HepG2 (cell line): ENCODE data around the gene TNKS1BP1. TPM values are rescaled to one million over a fixed set of nuclear protein-coding genes. Genes with fewer than 3 reads are reported as not detected.

Experiments used
- AHDC1 ChIP-seq: sonication (generic); formaldehyde crosslinking; IDR thresholded peaks from 2 replicates; pipeline ENCODE4 v1.5.1; 2020; ENCODE audit warnings: mild to moderate bottlenecking, missing genetic modification reagents, borderline replicate concordance
- BATF2 ChIP-seq: sonication (generic); formaldehyde crosslinking; IDR thresholded peaks from 2 replicates; pipeline ENCODE4 v1.8.0; 2022; ENCODE audit warnings: mild to moderate bottlenecking, missing genetic modification reagents, moderate library complexity
- DMTF1 ChIP-seq: sonication (generic); formaldehyde crosslinking; IDR thresholded peaks from 2 replicates; pipeline ENCODE4 v1.4.0; 2020; ENCODE audit warnings: mild to moderate bottlenecking, missing genetic modification reagents
- FOXA3 ChIP-seq: IDR thresholded peaks from 2 replicates; pipeline ENCODE4 v1.6.1; 2016; ENCODE audit warnings: missing genetic modification reagents, missing compliant biosample characterization
- GATAD1 ChIP-seq: IDR thresholded peaks from 2 replicates; pipeline ENCODE4 v1.6.1; 2016; ENCODE audit warnings: missing genetic modification reagents, missing compliant biosample characterization
- KAT8 ChIP-seq: IDR thresholded peaks from 2 replicates; pipeline ENCODE4 v1.6.1; 2016; ENCODE audit warnings: missing genetic modification reagents, missing compliant biosample characterization
- KLF6 ChIP-seq: IDR thresholded peaks from 2 replicates; pipeline ENCODE4 v1.8.0; 2016; ENCODE audit warnings: missing biosample characterization, missing genetic modification reagents
- LRRFIP1 ChIP-seq: sonication (generic); formaldehyde crosslinking; conservative IDR thresholded peaks from 2 replicates; pipeline ENCODE4 v1.4.0; 2020; ENCODE audit warnings: missing genetic modification reagents
- MLX ChIP-seq: IDR thresholded peaks from 2 replicates; pipeline ENCODE4 v1.6.1; 2016
- PAX8 ChIP-seq: sonication (generic); formaldehyde crosslinking; IDR thresholded peaks from 2 replicates; pipeline ENCODE4 v1.8.0; 2022; ENCODE audit warnings: mild to moderate bottlenecking, missing genetic modification reagents, borderline replicate concordance
- ZBTB25 ChIP-seq: IDR thresholded peaks from 2 replicates; pipeline ENCODE4 v1.6.1; 2018; ENCODE audit warnings: missing genetic modification reagents
- ZFP62 ChIP-seq: sonication (generic); formaldehyde crosslinking; IDR thresholded peaks from 2 replicates; pipeline ENCODE4 v1.4.0; 2020; ENCODE audit warnings: missing genetic modification reagents
- ZKSCAN8 ChIP-seq: IDR thresholded peaks from 2 replicates; pipeline ENCODE4 v1.6.1; 2016; ENCODE audit warnings: borderline replicate concordance, missing genetic modification reagents, missing compliant biosample characterization
- ZNF18 ChIP-seq: sonication (generic); formaldehyde crosslinking; IDR thresholded peaks from 2 replicates; pipeline ENCODE4 v1.8.0; 2022; ENCODE audit warnings: mild to moderate bottlenecking, missing genetic modification reagents; ENCODE audit not compliant: insufficient replicate concordance
- ZNF558 ChIP-seq: sonication (generic); formaldehyde crosslinking; IDR thresholded peaks from 2 replicates; pipeline ENCODE4 v1.9.0; 2022; ENCODE audit warnings: mild to moderate bottlenecking, missing genetic modification reagents, borderline replicate concordance
- polyA plus RNA-seq, 8 experiments: library from polyadenylated mRNA; depleted of rRNA in 3 of 8; stranded (reverse) in 7 of 8; unstranded in 1 of 8; fragments of >200 nt; fragmentation: Illumina TruSeq in 4 of 8; extraction: Trizol in 4 of 8; gene quantifications; 2 replicates each; pipeline versions ENCODE4 v1.2.1 to v1.2.3, GENCODE V29; 2011 to 2016; ENCODE audit warnings: low read depth in 4 of 8, missing spikeins in 1 of 8, mixed read lengths in 1 of 8; ENCODE audit not compliant: insufficient read depth in 1 of 8
- total RNA-seq, 5 experiments: library from RNA; depleted of rRNA; stranded (reverse); fragments of >200 nt; fragmentation: Illumina TruSeq; extraction: Trizol; gene quantifications; 2 replicates each; pipeline ENCODE4 v1.2.3, GENCODE V29; 2016; ENCODE audit warnings: low read depth in 1 of 5

Gene TNKS1BP1
- total and polyA plus RNA-seq, 2 of the 13 experiments (the other 11 are each of a cell fraction or from before 2014, with no cell fraction given): 13.7 to 15.0 TPM

- TF ChIP-seq LRRFIP1 (no peak), AHDC1 (CRISPR knock-in tag) (no peak), ZNF558 (CRISPR knock-in tag) (no peak), PAX8 (no peak), ZBTB25 (CRISPR knock-in tag) (no peak), KAT8 (CRISPR knock-in tag) (0 out of 2 replicates have a peak, but pooled peaks have one; percentile 21), ZNF18 (CRISPR knock-in tag) (no peak), MLX (CRISPR knock-in tag) (no peak), ZFP62 (CRISPR knock-in tag) (no peak), DMTF1 (CRISPR knock-in tag) (no peak), BATF2 (no peak), GATAD1 (CRISPR knock-in tag) (no peak), FOXA3 (CRISPR knock-in tag) (peak; percentile 94), ZKSCAN8 (CRISPR knock-in tag) (0 out of 2 replicates have a peak, but pooled peaks have one; percentile 58), KLF6 (no peak)
Observed at GRCh38 chr11:57310630-57311086, 14.1 kb downstream of the TNKS1BP1 start (continued).
